ENCODE measurements around the gene DHRS12. TPM values are rescaled to one million over a fixed set of nuclear protein-coding genes. Genes with fewer than 3 reads are reported as not detected.

The DHRS12 gene
- total and polyA plus RNA-seq, 3 experiments from 2014 or later, result 7.1 to 35.6 (median 7.2) TPM

DNA sequence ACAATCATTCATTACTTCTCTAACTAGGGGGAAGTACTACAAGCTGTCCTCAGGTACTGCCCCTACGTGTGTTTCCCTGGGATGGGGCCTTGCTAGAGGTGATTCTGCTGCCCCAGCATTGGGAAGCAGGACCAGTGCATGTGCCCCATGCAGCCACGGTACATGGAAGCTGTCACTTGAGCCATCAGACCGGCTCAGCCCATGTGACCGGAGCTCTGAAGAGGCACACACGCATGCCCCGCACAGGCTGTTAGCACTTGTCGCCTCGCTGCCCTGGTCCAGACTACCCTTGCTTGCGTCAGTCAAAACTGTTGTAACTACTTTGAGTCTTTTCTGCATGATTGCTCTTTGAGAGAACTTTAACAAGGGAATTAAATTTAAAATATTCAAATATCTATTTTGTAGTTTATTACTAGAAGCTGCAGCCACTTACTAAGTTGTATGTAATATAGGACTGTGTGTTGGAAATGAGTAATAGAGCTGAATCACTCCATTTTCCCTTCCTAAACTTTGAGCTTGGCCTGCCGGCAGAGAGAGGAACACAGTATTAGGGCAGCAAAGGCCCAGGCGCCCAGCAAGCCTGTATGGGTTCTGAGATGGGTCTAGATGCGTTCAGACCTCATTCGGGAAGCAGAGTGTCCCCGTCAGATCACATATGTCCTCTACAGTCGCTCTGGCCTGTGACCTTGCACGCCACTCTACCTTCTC is 42.2 kb downstream of the DHRS12 start:
- H3K4me3 ChIP-seq (ENCODE audit: low read length), result no peak overlapping the region
- Mint-ChIP-seq H3K4me1 (peaks cover 17 to 20% (median 20%) of the 10 kb centered on the region in 3 donors), H3K36me3 (peaks cover 9 to 60% (median 19%) of the 10 kb centered on the region in 3 donors), H3K4me3 (no peak overlapping the region), H3K9me3 (no peaks in the 10 kb centered on the region), H3K27ac (peak overlapping the region in 5 of 8 donors; percentile 16 to 87 (median 50)), H3K27me3 (no peaks in the 10 kb centered on the region)
- no peaks in the 10 kb centered on the region for H3K9me3 ChIP-seq (ENCODE audit: low read length)
- H3K27me3 ChIP-seq (ENCODE audit: insufficient read depth, low read length, poor library complexity, severe bottlenecking), result no peaks in the 10 kb centered on the region
- DNase-seq, result no peak
- ChIA-PET CTCF (no interaction called here), POLR2A (no interaction called here)
- H3K4me1 ChIP-seq (ENCODE audit: insufficient read depth, low read length), result peaks cover 16% of the 10 kb centered on the region
- H3K36me3 ChIP-seq (ENCODE audit: insufficient read depth, low read length), result peaks cover 4% of the 10 kb centered on the region
- no peak overlapping the region for H3K27ac ChIP-seq (ENCODE audit: low read depth, low read length)

- no peak for DNase-seq
- ChIA-PET POLR2A (interaction anchor here (0.5 kb wide), 1 partner anchor 53 kb away, joined by 3 read pairs; no protein-coding TSS in a partner anchor), CTCF (no interaction called here)
- H3K4me3 ChIP-seq (ENCODE audit: low read length), result no peak overlapping the region
- H3K27ac ChIP-seq (ENCODE audit: low read depth, low read length), result no peak overlapping the region
- Mint-ChIP-seq H3K4me1 (peaks cover 16 to 18% (median 18%) of the 10 kb centered on the region in 3 donors), H3K27ac (no peak overlapping the region), H3K27me3 (no peaks in the 10 kb centered on the region), H3K9me3 (no peaks in the 10 kb centered on the region), H3K4me3 (no peak overlapping the region), H3K36me3 (peaks cover 9 to 65% (median 22%) of the 10 kb centered on the region in 3 donors)
- peaks cover 16% of the 10 kb centered on the region for H3K4me1 ChIP-seq (ENCODE audit: insufficient read depth, low read length)
- no peaks in the 10 kb centered on the region for H3K27me3 ChIP-seq (ENCODE audit: insufficient read depth, low read length, poor library complexity, severe bottlenecking)
- peaks cover 4% of the 10 kb centered on the region for H3K36me3 ChIP-seq (ENCODE audit: insufficient read depth, low read length)
- H3K9me3 ChIP-seq (ENCODE audit: low read length), result no peaks in the 10 kb centered on the region
Observed at GRCh38 chr13:51760592-51760991, 43.4 kb downstream of the DHRS12 start.

DNA sequence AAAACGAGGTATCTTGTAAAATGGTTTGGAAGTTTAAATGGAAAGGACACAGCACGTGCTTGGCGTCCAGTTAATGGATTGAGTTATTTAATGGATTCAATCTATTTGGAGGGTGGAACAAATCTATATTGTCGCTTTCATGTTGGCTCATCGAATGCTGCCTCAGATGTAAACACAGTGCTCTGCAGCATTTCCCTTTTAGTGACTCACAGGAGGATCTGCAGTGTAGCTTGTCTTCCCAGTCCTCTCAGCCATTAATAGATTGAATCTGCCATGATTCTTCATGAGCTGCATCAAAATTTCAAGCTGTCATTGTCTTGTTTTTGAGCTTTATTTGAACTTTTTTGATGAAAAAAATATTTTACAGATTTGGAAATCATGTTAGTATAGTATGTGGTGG is 44.7 kb downstream of the DHRS12 start:
- peaks cover 4 to 5% (median 4%) of the 10 kb centered on the region in 3 donors for H3K4me1 Mint-ChIP-seq
- H3K36me3 Mint-ChIP-seq, result peaks cover 9 to 75% (median 25%) of the 10 kb centered on the region in 3 donors
- no peak overlapping the region for H3K4me3 Mint-ChIP-seq
- Histone ChIP-seq H3K4me3 (ENCODE audit: low read length) (no peak overlapping the region), H3K9me3 (ENCODE audit: low read length) (no peaks in the 10 kb centered on the region), H3K4me1 (ENCODE audit: insufficient read depth, low read length) (peaks cover 5% of the 10 kb centered on the region), H3K27me3 (ENCODE audit: insufficient read depth, low read length, poor library complexity, severe bottlenecking) (no peaks in the 10 kb centered on the region), H3K27ac (ENCODE audit: low read depth, low read length) (no peak overlapping the region), H3K36me3 (ENCODE audit: insufficient read depth, low read length) (peaks cover 4% of the 10 kb centered on the region)
- no peaks in the 10 kb centered on the region for H3K9me3 Mint-ChIP-seq
- H3K27ac Mint-ChIP-seq, result peak overlapping the region in 1 of 8 donors; percentile 11
- CTCF ChIA-PET, result interaction anchor here (1.1 to 1.3 kb wide), 3 partner anchors 9 to 305 kb away, joined by 3 to 4 read pairs (median 3); no protein-coding TSS in a partner anchor
- no peak for DNase-seq
- H3K27me3 Mint-ChIP-seq, result no peaks in the 10 kb centered on the region
- POLR2A ChIA-PET, result no interaction called here

- Mint-ChIP-seq H3K4me3 (no peak overlapping the region), H3K27ac (peak overlapping the region in 1 of 8 donors; percentile 63), H3K9me3 (no peaks in the 10 kb centered on the region), H3K4me1 (no peaks in the 10 kb centered on the region), H3K27me3 (no peaks in the 10 kb centered on the region), H3K36me3 (peaks cover 9 to 78% (median 28%) of the 10 kb centered on the region in 3 donors)
- H3K4me1 ChIP-seq (ENCODE audit: insufficient read depth, low read length), result no peaks in the 10 kb centered on the region
- POLR2A ChIA-PET, result no interaction called here
- no peak overlapping the region for H3K27ac ChIP-seq (ENCODE audit: low read depth, low read length)
- H3K9me3 ChIP-seq (ENCODE audit: low read length), result no peaks in the 10 kb centered on the region
- no peak for DNase-seq
- peaks cover 4% of the 10 kb centered on the region for H3K36me3 ChIP-seq (ENCODE audit: insufficient read depth, low read length)
- CTCF ChIA-PET, result interaction anchor here (1.1 to 1.3 kb wide), 4 partner anchors 8 to 304 kb away, joined by 3 to 5 read pairs (median 4); no protein-coding TSS in a partner anchor
- no peaks in the 10 kb centered on the region for H3K27me3 ChIP-seq (ENCODE audit: insufficient read depth, low read length, poor library complexity, severe bottlenecking)
- no peak overlapping the region for H3K4me3 ChIP-seq (ENCODE audit: low read length)
Observed at GRCh38 chr13:51758691-51759090, 45.3 kb downstream of the DHRS12 start.

GRCh38 chr13:51756651-51757050 is 47.3 kb downstream of the DHRS12 start:
- H3K4me1 Mint-ChIP-seq, result no peaks in the 10 kb centered on the region

DNA sequence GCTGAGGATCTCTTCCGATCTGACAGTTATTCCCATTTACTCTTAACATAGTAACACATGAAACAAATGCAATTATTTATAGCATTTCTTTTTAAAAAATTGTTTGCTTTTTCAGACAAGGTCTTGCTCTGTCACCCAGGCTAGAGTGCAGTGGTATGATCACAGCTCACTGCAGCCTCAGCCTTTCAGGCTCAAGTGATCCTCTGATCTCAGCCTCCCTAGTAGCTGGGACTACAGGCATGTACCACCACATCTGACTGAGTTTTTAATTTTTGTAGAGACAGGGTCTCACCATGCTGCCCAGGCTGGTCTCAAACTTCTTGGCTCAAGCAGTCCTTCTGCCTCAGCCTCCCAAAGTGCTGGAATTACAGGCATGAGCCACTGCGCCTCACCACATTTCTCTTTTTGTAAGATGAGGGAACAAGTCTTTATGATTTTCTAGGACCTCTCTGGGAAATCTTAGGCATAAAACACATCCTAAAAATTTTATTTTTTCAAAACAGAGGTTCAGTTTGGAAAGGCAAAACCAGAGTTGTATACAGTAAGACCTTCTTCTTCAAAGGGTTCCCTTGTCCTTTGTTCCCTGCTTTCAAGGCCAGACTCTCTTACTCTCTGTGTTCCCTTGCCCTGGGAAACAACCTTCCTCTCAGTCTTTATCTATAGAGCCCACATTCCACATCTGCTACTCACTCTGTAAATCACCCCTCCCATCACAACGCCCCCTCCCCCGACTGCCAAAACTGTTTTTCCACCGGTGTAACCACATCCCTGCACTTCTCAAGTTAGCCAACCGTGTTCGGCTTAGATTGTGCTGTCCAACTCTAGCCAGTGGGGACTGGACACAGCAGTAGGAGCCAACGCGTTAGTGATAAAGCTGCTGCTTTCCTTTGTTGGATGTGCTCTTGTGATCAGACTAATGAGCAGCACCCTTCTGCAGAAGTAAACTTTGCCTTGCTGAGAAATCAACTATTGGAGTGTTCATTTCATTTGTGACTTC is 56.2 kb downstream of the DHRS12 start:
- no peak for DNase-seq
- H3K27me3 ChIP-seq (ENCODE audit: insufficient read depth, low read length, poor library complexity, severe bottlenecking), result no peaks in the 10 kb centered on the region
- no peak overlapping the region for H3K4me3 ChIP-seq (ENCODE audit: low read length)
- CTCF ChIA-PET, result interaction anchor here (1.2 kb wide), 1 partner anchor 17 kb away, joined by 3 read pairs; no protein-coding TSS in a partner anchor
- no peaks in the 10 kb centered on the region for H3K27me3 Mint-ChIP-seq
- no peaks in the 10 kb centered on the region for H3K4me1 Mint-ChIP-seq
- peaks cover 3% of the 10 kb centered on the region for H3K9me3 ChIP-seq (ENCODE audit: low read length)
- H3K27ac Mint-ChIP-seq, result no peak overlapping the region
- no peak overlapping the region for H3K27ac ChIP-seq (ENCODE audit: low read depth, low read length)
- H3K36me3 Mint-ChIP-seq, result peaks cover 24 to 69% (median 43%) of the 10 kb centered on the region in 3 donors
- no peaks in the 10 kb centered on the region for H3K36me3 ChIP-seq (ENCODE audit: insufficient read depth, low read length)
- H3K4me1 ChIP-seq (ENCODE audit: insufficient read depth, low read length), result no peaks in the 10 kb centered on the region
- H3K4me3 Mint-ChIP-seq, result no peak overlapping the region
- peaks cover 3 to 16% (median 13%) of the 10 kb centered on the region in 5 donors for H3K9me3 Mint-ChIP-seq
- POLR2A ChIA-PET, result no interaction called here

More at GRCh38 chr13:51756651-51757050, 47.3 kb downstream of the DHRS12 start:
- no peak overlapping the region for H3K27ac ChIP-seq (ENCODE audit: low read depth, low read length)
- ChIA-PET POLR2A (no interaction called here), CTCF (no interaction called here)
- Mint-ChIP-seq H3K4me3 (no peak overlapping the region), H3K27ac (peak overlapping the region in 1 of 8 donors; percentile 38), H3K36me3 (peaks cover 9 to 86% (median 30%) of the 10 kb centered on the region in 3 donors), H3K27me3 (no peaks in the 10 kb centered on the region), H3K9me3 (no peaks in the 10 kb centered on the region)
- peaks cover 4% of the 10 kb centered on the region for H3K36me3 ChIP-seq (ENCODE audit: insufficient read depth, low read length)
- H3K4me1 ChIP-seq (ENCODE audit: insufficient read depth, low read length), result no peaks in the 10 kb centered on the region
- no peaks in the 10 kb centered on the region for H3K9me3 ChIP-seq (ENCODE audit: low read length)
- H3K4me3 ChIP-seq (ENCODE audit: low read length), result no peak overlapping the region
- no peaks in the 10 kb centered on the region for H3K27me3 ChIP-seq (ENCODE audit: insufficient read depth, low read length, poor library complexity, severe bottlenecking)
- DNase-seq, result no peak

DNA sequence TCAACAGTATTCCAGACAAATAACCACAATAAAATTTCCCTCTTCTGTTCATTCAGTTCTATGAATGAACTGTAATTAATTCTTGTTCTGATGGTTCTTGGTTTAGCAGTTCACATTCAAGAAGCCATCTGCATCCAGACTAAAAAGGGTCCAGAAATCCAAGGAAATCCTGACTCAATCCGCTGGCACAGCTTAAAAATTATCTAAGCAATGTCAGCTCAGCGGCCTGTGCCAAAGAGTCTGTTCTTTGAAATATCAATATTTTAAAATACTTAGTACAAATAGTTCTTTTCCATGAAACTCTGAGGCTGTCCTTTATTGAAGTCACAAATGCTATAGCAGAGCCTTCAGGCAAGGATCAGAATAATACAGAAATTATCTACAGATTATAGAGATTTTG is 57.2 kb downstream of the DHRS12 start:
- peaks cover 26 to 69% (median 43%) of the 10 kb centered on the region in 3 donors for H3K36me3 Mint-ChIP-seq

More for the DNA sequence above, 57.2 kb downstream of the DHRS12 start:
- Histone ChIP-seq H3K4me1 (ENCODE audit: insufficient read depth, low read length) (no peaks in the 10 kb centered on the region), H3K9me3 (ENCODE audit: low read length) (peaks cover 3% of the 10 kb centered on the region), H3K4me3 (ENCODE audit: low read length) (no peak overlapping the region), H3K27me3 (ENCODE audit: insufficient read depth, low read length, poor library complexity, severe bottlenecking) (no peaks in the 10 kb centered on the region), H3K27ac (ENCODE audit: low read depth, low read length) (no peak overlapping the region), H3K36me3 (ENCODE audit: insufficient read depth, low read length) (no peaks in the 10 kb centered on the region)
- POLR2A ChIA-PET, result no interaction called here
- CTCF ChIA-PET, result no interaction called here
- DNase-seq, result no peak
- no peaks in the 10 kb centered on the region for H3K4me1 Mint-ChIP-seq
- H3K9me3 Mint-ChIP-seq, result peaks cover 3 to 16% (median 13%) of the 10 kb centered on the region in 5 donors
- H3K27me3 Mint-ChIP-seq, result no peaks in the 10 kb centered on the region
- no peak overlapping the region for H3K4me3 Mint-ChIP-seq
- H3K27ac Mint-ChIP-seq, result no peak overlapping the region
